Cerebellar nuclear complex (tissue), 1 donor: Measurements from ENCODE around the gene PCDHGB7.
"Not testable (repeated sequence)": the region's sequence is repeated elsewhere in the genome, so short reads cannot be mapped to it uniquely, and the experiment has no call there.

Experiments
- DNase-seq, 2 experiments: peaks; one replicate each; lab custom pipeline; 2025; lab: John Stamatoyannopoulos, UW

Gene PCDHGB7

GRCh38 chr5:141397756-141398551, 19.5 kb upstream of the PCDHGB7 start, which contains the start of gene PCDHGB5:
PCDHGB5 (plus strand) TSS chr5:141397947; CDS start chr5:141398128, 181 bp downstream.
- DNase-seq = not testable (repeated sequence)

DNA sequence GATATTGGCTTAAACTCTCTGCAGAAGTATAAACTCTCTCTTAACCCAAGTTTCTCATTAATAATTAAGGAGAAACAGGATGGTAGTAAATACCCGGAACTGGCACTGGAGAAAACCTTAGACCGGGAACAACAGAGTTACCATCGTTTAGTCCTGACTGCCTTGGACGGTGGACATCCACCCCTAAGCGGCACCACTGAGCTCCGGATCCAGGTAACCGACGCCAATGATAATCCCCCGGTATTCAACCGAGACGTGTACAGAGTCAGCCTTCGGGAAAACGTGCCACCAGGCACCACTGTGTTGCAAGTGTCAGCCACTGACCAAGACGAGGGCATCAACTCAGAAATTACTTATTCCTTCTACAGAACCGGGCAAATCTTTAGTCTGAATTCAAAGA, 18.9 kb upstream of the PCDHGB7 start:
- DNase-seq = no peak

DNA sequence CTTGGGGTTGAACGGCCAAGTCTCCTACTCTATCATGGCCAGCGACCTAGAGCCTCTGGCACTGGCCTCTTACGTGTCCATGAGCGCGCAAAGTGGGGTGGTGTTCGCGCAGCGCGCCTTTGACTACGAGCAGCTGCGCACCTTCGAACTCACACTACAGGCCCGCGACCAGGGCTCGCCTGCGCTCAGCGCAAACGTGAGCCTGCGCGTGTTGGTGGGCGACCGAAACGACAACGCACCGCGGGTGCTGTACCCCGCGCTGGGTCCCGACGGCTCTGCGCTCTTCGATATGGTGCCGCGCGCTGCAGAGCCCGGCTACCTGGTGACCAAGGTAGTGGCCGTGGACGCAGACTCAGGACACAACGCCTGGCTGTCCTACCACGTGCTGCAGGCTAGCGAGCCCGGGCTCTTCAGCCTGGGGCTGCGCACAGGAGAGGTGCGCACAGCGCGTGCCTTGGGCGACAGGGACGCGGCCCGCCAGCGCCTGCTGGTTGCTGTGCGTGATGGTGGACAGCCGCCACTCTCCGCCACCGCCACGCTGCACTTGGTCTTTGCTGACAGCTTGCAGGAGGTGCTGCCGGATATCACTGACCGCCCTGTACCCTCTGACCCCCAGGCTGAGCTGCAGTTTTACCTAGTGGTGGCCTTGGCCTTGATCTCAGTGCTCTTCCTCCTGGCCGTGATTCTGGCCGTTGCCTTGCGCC, 17.8 kb upstream of the PCDHGB7 start:
- no peak for DNase-seq

DNA sequence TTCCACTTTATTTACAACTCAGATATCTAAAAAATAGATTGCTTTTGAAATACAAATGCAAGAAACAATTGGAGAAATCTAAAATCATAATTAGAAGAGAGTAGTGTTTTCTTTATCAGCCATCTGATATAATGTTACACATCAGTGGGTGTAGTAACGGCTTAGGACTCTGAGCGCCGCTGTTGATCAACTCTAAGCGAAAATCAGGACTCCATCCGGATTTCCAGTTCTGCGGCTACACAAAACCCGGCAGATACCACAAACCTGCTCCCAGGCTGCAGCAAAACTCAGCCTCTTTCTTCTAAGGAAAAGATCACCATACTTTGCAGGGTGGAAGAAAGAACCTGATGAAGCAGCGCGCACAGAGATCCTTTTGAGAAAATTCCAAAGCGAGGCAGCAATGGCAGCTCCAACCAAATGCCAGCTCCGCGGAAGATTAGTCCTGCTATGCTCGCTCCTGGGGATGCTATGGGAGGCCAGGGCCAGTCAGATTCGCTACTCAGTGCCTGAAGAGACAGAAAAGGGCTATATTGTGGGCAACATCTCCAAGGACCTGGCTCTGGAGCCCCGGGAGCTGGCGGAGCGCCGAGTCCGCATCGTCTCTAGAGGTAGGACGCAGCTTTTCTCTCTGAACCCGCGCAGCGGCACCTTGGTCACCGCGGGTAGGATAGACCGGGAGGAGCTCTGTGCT, 14.8 kb upstream of the PCDHGB7 start, which contains the start of gene PCDHGA9:
Gene PCDHGA9 (plus strand): TSS at position 226 of the 691 bp plus-strand sequence. CDS start 175 bp downstream, at position 401.
- no peak for DNase-seq

GRCh38 chr5:141403387-141403786, 14.1 kb upstream of the PCDHGB7 start:
- DNase-seq = no peak

GRCh38 chr5:141407790-141408505, 9.5 kb upstream of the PCDHGB7 start, which contains the start of gene PCDHGB6:
PCDHGB6 (plus strand) TSS chr5:141408021; CDS start chr5:141408203, 182 bp downstream.
- not testable (repeated sequence) for DNase-seq

- no peak for DNase-seq
These were observed 7.7 kb upstream of the PCDHGB7 start for GRCh38 chr5:141409598-141410306.

DNA sequence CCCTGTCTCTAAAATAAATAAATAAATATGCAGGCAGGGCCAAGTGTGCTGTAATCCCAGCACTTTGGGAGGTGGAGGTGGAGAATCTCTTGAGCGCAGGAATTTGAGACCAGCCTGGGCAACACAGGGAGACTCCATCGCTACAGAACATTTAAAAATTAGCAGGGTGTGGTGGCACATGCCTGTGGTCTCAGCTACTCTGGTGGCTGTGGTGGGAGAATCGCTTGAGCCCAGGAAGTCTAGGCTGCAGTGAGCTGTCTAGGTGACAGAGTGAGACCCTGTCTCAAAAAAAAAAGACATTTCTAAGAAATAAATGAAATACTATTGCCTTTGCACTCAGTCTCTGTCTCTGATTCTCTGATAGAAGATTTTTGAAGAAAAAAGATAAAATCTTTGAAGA, 5.9 kb upstream of the PCDHGB7 start:
- DNase-seq = no peak

- DNase-seq = no peak
These were observed 4.5 kb upstream of the PCDHGB7 start, which contains the start of gene PCDHGA10 for GRCh38 chr5:141412854-141413539. PCDHGA10 (plus strand) TSS chr5:141412987; CDS start chr5:141413176, 189 bp downstream.

- DNase-seq = no peak
These were observed 3.9 kb upstream of the PCDHGB7 start for GRCh38 chr5:141413540-141414069.

GRCh38 chr5:141414548-141415274, 2.8 kb upstream of the PCDHGB7 start:
- DNase-seq = not testable (repeated sequence)

- DNase-seq = not testable (repeated sequence)
These were observed 2.2 kb upstream of the PCDHGB7 start for GRCh38 chr5:141415275-141415618.

GRCh38 chr5:141419074-141419880, 1.8 kb downstream of the PCDHGB7 start:
- no peak for DNase-seq

DNA sequence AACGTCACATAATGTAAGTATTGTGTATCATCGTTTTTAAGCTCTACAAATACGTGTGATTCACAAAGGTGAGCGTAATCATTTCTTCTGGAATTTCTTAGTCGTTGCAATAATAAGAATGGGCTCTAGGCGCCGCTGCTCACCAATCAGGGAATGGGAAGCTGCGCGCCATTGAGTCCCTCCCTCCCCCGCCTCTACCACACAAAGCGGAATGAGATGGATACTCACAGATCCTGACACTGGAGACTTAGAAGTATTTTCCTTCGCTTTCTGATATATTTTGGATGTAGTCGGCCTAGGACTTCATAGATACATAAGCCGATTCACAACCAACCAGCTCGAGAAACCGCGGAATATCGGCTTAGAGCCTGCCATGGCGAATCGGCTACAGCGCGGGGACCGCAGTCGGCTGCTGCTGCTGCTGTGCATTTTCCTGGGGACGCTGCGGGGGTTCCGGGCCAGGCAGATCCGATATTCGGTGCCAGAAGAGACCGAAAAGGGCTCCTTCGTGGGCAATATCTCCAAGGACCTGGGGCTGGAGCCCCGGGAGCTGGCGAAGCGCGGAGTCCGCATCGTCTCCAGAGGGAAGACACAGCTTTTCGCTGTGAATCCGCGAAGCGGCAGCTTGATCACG, 3.5 kb downstream of the PCDHGB7 start, which contains the start of gene PCDHGA11:
Gene PCDHGA11 (plus strand): TSS at position 197 of the 634 bp plus-strand sequence. CDS start 177 bp downstream, at position 374.
- DNase-seq = no peak

DNA sequence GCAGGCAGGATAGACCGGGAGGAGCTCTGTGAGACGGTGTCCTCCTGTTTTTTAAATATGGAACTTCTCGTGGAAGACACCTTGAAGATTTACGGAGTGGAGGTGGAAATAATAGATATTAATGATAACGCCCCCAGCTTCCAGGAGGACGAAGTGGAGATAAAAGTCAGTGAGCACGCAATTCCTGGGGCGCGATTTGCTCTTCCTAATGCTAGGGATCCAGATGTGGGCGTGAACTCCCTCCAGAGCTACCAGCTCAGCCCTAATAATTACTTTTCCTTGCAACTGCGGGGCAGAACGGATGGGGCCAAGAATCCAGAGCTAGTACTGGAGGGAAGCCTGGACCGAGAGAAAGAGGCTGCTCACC, 4.0 kb downstream of the PCDHGB7 start:
- DNase-seq = no peak

- DNase-seq = no peak
These were observed 5.3 kb downstream of the PCDHGB7 start for GRCh38 chr5:141422742-141423291.

DNA sequence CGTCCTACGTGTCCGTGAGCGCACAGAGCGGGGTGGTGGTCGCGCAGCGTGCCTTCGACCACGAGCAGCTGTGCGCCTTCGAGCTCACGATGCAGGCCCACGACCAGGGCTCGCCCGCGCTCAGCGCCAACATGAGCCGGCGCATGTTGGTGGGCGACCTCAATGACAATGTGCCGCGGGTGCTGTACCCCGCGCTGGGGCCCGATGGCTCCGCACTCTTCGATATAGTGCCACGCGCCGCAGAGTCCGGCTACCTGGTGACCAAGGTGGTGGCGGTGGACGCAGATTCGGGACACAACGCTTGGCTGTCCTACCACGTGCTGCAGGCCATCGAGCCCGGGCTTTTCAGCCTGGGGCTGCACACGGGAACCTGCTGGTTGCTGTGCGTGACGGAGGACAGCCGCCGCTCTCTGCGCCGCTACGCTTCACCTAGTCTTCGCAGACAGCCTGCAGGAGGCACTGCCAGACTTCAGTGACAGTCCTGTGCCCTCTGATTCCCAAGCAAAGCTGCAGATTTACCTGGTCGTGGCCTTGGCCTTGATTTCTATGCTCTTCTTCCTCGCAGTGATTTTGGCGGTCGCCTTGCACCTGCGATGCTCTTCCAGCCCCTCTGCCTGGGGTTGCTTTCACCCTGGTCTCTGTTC, 10.4 kb downstream of the PCDHGB7 start:
- DNase-seq = no peak
